WI38 (cell line): ENCODE measurements around the gene RSBN1L.

Source experiments
- H3K4me3 ChIP-seq: 2 replicates; pipeline ENCODE4 v1.5.1; 2011; ENCODE audit warnings: low read depth, mild to moderate bottlenecking, control low read depth, low read length
- TF ChIP-seq, protein P1 (sequence below): IDR thresholded peaks from 2 replicates; pipeline ENCODE4 v1.5.1; 2012; ENCODE audit warnings: low read depth, mild to moderate bottlenecking, control low read depth, low read length

Gene RSBN1L

DNA sequence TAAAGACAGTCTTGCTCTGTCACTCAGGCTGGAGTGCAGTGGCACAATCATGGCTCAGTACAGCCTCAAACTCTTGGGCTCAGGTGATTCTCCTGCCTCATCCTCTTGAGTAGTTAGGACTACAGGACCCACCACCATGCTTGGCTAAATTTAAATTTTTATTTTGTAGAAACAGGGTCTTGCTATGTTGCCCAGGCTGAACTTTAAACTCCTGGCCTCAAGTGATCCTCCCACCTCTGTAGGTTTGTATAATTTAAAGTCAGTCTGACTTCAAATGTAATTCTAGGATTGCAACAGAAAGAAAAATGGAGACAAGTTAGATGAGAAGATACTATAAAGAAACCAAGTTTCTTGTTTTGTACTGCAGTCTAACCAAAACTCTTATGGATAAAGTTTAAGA is 90.5 kb downstream of the RSBN1L start:
- TF ChIP-seq, protein P1, sequence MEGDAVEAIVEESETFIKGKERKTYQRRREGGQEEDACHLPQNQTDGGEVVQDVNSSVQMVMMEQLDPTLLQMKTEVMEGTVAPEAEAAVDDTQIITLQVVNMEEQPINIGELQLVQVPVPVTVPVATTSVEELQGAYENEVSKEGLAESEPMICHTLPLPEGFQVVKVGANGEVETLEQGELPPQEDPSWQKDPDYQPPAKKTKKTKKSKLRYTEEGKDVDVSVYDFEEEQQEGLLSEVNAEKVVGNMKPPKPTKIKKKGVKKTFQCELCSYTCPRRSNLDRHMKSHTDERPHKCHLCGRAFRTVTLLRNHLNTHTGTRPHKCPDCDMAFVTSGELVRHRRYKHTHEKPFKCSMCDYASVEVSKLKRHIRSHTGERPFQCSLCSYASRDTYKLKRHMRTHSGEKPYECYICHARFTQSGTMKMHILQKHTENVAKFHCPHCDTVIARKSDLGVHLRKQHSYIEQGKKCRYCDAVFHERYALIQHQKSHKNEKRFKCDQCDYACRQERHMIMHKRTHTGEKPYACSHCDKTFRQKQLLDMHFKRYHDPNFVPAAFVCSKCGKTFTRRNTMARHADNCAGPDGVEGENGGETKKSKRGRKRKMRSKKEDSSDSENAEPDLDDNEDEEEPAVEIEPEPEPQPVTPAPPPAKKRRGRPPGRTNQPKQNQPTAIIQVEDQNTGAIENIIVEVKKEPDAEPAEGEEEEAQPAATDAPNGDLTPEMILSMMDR, result no peak
- no peak overlapping the region for H3K4me3 ChIP-seq

DNA sequence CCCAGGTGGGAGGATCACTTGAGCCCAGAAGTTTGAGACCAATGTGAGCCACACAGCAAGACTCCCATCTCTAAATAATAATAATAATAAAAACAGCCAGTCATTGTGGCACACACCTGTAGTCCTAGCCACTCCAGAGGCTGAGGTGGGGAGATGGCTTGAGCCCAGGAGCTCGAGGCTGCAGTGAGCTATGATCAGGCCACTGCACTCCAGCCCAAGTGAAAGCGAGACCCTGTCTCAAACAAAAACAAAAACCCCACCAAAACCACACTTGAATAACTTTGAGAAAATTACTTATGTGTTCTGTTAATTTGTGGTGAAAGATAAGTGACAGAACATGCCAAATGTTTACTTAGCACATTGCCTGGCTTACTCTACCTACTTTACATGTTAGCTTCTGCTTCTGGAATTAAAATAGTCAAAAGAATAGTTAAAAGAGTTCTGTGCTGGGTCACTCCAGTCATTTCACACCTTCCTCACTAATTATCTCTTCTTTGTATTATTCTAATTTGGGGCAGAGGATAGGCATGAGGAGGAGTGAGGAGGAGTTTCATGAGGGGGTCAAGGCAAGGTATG is 92.2 kb downstream of the RSBN1L start:
- TF ChIP-seq, protein P1, result no peak
- no peak overlapping the region for H3K4me3 ChIP-seq

DNA sequence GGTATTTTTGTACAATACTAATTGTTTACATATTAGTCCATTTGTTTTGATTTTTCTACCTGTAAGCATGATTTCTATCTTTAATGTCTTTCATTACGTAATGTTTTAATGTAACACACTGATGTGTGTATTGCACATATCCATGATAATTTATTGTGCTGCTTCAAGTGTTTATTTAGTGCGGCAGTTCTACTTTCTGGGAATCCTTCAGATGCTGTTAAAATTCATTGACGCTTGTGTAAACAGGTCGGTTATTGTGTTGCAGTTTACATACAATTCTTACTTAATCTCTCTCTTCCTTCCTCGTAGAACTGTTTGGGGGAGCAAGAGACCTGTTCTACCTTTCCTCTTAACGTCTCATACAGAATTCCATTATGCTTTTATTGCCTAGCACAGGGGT is 95.1 kb downstream of the RSBN1L start:
- H3K4me3 ChIP-seq, result no peak overlapping the region
- TF ChIP-seq, protein P1, result no peak

DNA sequence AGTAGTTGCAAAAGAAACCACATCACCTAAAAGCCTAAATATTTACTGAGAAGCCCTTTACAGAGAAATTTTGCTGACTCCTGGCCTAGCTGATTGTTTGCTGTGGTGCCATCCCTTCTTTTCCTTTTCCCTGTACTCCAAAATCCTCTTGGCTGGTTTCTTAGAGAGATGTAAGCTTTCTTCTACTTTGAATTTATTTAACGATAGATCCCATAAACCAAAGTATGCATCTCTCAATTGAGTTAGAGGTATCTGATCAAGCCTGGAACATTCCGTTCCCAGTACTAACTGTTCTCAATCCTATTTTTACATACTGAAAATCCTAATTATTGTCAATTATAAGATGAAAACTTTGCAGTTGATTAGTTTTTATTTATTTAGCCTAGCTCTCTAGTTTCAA is 95.7 kb downstream of the RSBN1L start:
- TF ChIP-seq, protein P1, result no peak
- H3K4me3 ChIP-seq, result no peak overlapping the region

DNA sequence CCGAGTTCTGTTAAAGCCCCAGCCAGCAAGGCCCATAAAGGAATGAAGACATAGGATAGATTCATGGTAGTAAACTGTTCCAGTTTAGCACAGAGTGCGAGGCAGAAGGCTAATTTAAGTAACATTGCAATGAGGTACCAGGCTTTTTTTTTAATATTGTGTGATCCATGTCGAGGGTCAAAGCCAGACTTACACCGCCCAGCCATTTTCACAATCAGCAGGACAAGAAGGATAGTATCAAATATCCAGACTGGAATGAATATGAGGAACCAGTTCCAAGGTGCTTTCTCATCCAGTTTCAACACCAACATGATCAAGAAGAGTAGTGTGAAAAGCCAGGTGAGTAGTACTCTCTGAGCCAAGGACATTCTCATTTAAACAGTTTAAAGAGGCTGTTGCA is 97.7 kb downstream of the RSBN1L start:
- H3K4me3 ChIP-seq, result no peak overlapping the region
- TF ChIP-seq, protein P1, result no peak

DNA sequence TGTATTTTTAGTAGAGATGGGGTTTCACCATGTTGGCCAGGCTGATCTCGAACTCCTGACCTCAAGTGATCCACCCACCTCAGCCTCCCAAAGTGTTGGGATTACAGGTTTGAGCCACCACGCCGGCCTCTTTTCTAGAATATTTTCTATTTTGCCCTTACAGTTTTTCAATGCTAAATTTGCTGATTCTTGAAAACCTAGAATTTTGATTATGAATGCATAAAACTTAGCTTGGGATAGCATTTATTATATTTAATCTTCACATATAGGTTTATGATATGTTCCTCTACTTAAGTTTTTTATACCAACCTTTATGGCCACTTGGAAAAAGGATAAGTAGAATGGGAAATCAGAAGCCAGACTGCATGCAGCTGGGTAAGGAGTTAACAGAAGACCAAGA is 99.8 kb downstream of the RSBN1L start:
- TF ChIP-seq, protein P1, result no peak
- H3K4me3 ChIP-seq, result no peak overlapping the region

DNA sequence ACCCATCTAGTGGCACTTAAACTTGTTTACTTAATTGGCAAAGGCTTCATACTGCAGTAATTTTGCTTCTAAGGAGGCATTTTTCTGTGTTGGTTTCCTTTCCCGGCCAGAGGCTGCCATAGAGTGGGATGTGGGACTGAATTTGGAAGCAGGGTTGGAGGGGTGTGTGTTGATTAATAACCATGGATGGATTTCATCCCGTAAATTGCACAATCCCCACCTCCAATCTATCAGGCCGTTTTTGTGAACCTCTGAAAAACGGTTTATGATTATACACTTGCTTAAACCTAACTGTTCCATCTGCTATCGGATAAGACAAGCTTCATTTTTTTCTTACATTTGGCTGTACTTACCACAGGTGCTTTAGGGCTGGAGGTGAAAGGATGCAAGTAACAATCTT is 100.7 kb downstream of the RSBN1L start:
- peak overlapping the region; percentile 96 for H3K4me3 ChIP-seq
- TF ChIP-seq, protein P1, result no peak
